ENCODE results near the gene KCNH1. TPM values are rescaled to one million over a fixed set of nuclear protein-coding genes. Genes with fewer than 3 reads are reported as not detected.

Gene KCNH1
- total and polyA plus RNA-seq, 7 donors = 0.10 to 0.22 (median 0.17) TPM

DNA sequence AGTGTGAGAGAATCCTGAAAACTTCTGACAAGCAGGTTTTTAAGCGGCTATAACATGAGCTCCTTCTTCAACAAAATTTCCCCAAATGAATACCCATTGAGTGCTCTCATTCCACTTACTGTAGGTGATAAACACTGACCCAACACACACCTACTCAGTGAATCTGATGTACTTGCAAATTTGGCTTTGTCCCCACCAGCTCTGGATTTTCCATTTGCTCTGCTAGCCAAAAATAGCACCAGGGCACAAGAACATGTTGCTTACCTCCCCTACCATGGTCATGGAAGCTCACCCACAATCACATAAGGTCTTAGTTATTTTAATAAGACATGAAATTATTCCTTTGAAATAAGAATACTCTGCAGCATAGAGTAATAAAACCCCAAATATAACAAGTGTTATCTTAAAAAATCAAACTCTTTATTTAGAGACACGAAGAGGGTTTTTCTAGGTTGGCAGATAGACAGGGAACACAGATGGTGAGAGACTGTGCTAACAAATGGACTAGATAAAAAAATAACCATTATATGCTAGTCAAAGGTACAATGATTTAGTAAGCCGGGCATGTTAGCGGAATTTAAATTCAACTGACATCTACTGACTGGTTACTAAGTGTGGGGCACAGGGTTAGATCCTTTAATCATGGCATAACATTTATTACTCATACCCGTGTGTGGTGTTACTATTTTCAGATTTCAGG, 291.9 kb downstream of the KCNH1 start:
- intact Hi-C loops (cut with DNase I) = no loop called here
- no peaks in the 10 kb centered on the region for H3K36me3 ChIP-seq (ENCODE audit: insufficient read depth in 1 of 2, low read depth in 1 of 2)
- H3K4me3 ChIP-seq = no peak overlapping the region
- no peaks in the 10 kb centered on the region for H3K4me1 ChIP-seq
- DNase-seq (no peak), ATAC-seq (no peak)
- 71 to 75% (median 72%) methylated on average over 5 of the region's 5 CpGs for WGBS, 3 donors
- no peaks in the 10 kb centered on the region for H3K9me3 ChIP-seq
- no peaks in the 10 kb centered on the region for H3K27me3 ChIP-seq (ENCODE audit: insufficient read depth in 3 of 3, low read length in 2 of 3)
- H3K27ac ChIP-seq = no peak overlapping the region
- TF ChIP-seq CTCF (IDR thresholded peaks at IDR 0.05) = no peak

DNA sequence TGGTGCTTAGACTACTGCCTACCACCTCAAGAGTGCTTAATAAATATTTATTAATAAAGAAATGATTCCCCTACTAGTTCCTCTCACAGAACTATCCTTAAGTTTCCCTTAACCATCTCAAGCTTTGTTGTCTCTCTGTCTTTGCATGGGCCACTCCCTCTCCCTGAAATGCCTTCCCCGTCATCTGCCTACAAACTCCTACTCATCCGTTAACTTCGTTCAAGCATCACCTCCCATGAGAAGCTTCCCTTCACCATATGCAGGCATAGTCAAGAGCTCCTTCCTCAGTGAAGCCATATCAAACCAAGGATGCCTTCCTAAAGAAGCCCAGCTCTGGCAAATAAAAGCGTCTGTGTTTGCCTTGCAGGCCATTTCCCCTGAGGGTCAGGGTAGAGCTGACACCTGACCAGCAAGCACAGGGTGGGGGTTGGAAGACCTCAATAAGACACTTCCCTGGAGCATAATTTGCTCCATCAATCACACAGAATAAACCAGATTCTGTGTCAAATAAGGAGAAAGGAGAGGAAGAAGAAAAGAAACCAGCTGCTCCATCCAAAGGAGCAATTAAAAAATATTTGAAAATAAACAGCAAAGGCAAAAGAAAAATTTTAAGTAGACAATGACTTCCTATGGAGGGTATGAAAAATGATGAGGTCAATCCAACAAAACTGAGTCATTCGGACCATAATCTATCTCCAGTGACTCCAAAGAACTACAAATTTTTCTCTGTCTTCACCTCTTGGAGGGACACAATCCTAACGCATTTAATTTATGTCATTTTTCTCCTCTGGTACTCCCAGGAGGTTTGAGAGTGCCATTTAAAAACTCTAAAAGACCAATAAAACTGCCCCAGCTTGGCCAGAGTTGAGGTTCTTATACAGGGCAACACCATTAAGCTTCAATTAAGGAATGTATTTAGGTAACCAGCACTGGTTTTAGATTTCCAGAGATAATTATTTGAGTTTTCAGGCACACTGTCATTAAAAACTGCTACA, 303.6 kb downstream of the KCNH1 start:
- Histone ChIP-seq H3K4me3 (no peak overlapping the region), H3K4me1 (no peaks in the 10 kb centered on the region), H3K36me3 (ENCODE audit: insufficient read depth in 1 of 2, low read depth in 1 of 2) (no peaks in the 10 kb centered on the region), H3K9me3 (no peaks in the 10 kb centered on the region), H3K27me3 (ENCODE audit: insufficient read depth in 3 of 3, low read length in 2 of 3) (no peaks in the 10 kb centered on the region), H3K27ac (no peak overlapping the region)
- WGBS, 3 donors = 61 to 64% (median 61%) methylated on average over 6 of the region's 6 CpGs
- DNase-seq (no peak), ATAC-seq (no peak)
- no peak for TF ChIP-seq CTCF (IDR thresholded peaks at IDR 0.05)
- intact Hi-C loops (cut with DNase I) = no loop called here

DNA sequence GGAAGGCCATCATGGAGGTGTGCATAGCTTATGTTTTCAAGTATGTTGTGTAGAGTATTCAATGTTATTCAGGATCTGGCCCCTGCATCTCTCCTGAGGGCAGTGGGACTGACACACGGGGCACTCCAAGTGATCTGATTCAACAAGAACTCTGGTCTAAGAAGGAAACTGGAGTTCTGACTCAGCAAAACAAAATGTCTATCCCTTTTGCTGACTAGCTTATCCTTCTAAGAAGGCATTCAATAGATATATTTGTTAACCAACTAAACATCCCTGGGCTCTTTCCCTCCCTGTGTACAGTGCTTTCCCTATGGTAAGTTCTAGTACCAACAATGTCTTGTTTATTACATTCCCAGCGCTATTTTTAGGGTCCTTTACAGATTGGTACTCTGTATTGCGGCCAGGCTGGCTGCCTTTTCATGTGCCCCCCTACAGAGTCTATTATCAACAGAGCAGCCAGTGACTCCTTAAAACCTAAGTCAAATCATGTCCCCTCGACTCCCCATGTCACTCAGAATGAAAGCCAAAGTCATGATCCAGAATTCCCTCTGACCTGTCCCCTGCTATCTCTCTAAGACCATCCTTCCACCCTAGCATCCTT, 304.9 kb downstream of the KCNH1 start:
- H3K27me3 ChIP-seq (ENCODE audit: insufficient read depth in 3 of 3, low read length in 2 of 3) = no peaks in the 10 kb centered on the region
- H3K9me3 ChIP-seq = no peaks in the 10 kb centered on the region
- no peak for ATAC-seq
- 71 to 78% (median 77%) methylated on average over 4 of the region's 4 CpGs for WGBS, 3 donors
- no peaks in the 10 kb centered on the region for H3K4me1 ChIP-seq
- DNase-seq = no peak
- H3K36me3 ChIP-seq (ENCODE audit: insufficient read depth in 1 of 2, low read depth in 1 of 2) = no peaks in the 10 kb centered on the region
- no peak overlapping the region for H3K27ac ChIP-seq
- no peak for TF ChIP-seq CTCF (IDR thresholded peaks at IDR 0.05)
- intact Hi-C loops (cut with DNase I) = no loop called here
- H3K4me3 ChIP-seq = no peak overlapping the region

DNA sequence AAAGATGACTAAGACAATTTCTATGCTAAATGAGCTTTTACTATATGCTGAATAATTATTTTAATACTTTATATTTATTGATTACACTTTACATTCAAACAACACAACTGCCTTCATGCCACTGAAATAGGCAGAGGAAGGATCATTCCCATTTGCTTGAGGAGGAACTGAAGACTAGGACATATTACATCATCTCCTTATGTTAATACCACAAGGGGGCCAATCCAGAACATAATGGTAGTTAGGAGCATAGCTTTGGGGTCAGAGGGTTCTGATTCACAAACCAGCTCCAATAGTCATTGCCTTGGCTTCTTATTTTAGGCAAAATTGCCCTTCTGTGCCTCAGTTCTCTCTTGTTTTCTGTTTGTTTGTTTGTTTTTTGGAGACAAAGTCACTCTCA, 306.5 kb downstream of the KCNH1 start:
- Histone ChIP-seq H3K4me1 (no peaks in the 10 kb centered on the region), H3K27me3 (ENCODE audit: insufficient read depth in 3 of 3, low read length in 2 of 3) (no peaks in the 10 kb centered on the region), H3K9me3 (no peaks in the 10 kb centered on the region), H3K4me3 (no peak overlapping the region), H3K36me3 (ENCODE audit: insufficient read depth in 1 of 2, low read depth in 1 of 2) (no peaks in the 10 kb centered on the region), H3K27ac (no peak overlapping the region)
- DNase-seq (no peak), ATAC-seq (no peak)
- TF ChIP-seq CTCF (IDR thresholded peaks at IDR 0.05) = no peak
- intact Hi-C loops (cut with DNase I) = no loop called here

Data from psoas muscle (tissue), 8 donors.